ENCODE results near the gene TNRC6B. TPM values are rescaled to one million over a fixed set of nuclear protein-coding genes. Genes with fewer than 3 reads are reported as not detected.
A peak's percentile ranks its signal among the peaks of the same experiment; 100 is the strongest.

Gene TNRC6B
- total RNA-seq, 1 experiment from 2014 or later: 58.1 TPM

DNA sequence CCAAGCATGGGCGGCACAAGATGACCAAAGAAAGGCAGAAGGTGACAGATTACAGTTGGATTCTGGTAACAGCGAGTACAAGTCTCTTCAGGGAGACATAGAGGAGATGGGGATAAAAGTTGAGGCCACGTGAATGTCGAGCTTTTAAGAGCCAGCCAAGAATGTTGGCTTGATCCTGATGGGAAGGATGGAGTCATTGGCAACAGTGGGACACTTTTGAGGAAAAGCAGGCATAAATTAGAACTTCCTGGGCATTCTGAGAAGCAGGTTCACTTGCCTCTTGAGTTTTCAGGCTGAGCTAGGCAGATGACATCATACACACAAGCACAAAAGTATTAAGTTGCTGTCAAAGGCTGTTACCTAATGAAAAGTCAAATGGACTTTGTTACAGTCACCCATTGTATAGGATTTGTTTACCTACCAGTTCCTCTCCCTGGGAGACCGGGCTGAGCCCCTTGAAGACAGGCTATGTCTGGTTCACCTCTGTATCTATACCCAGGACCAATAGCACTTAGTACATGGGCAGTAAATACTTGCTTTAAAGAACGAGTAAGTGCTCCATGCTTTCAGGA lies 41.1 kb downstream of the TNRC6B start:
- no peaks in the 10 kb centered on the region for H3K9me3 Mint-ChIP-seq
- H4K20me1 ChIP-seq (ENCODE audit: control insufficient read depth, insufficient read depth, insufficient read length): no peaks in the 10 kb centered on the region
- no peak overlapping the region for H2BK12ac ChIP-seq (ENCODE audit: insufficient read length, low read depth, low read length)
- H3K56ac ChIP-seq (ENCODE audit: insufficient read length, low read depth, low read length): no peak overlapping the region
- TF ChIP-seq CTCF (conservative IDR thresholded peaks at IDR 0.05): no peak
- H3K4me1 Mint-ChIP-seq: peaks cover 66 to 73% of the 10 kb centered on the region in 2 experiments
- H4K5ac ChIP-seq (ENCODE audit: insufficient read length, low read depth, low read length): no peak overlapping the region
- H4K91ac ChIP-seq (ENCODE audit: insufficient read length, low read depth, low read length): no peak overlapping the region
- no peak overlapping the region for H3K4me2 ChIP-seq (ENCODE audit: insufficient read depth, insufficient read length, low read length)
- H3T11ph ChIP-seq (ENCODE audit: low read length): no peak overlapping the region
- H4K8ac ChIP-seq (replicated peaks; ENCODE audit: insufficient read length, low read depth, low read length): no peak overlapping the region
- H3K4me1 ChIP-seq (ENCODE audit: insufficient read depth, low read length): peaks cover 25% of the 10 kb centered on the region
- no peaks in the 10 kb centered on the region for H3K23me2 ChIP-seq (ENCODE audit: insufficient read length, low read depth, low read length, poor library complexity, severe bottlenecking)
- no peak overlapping the region for H3K23ac ChIP-seq (ENCODE audit: insufficient read length, low read depth, low read length)
- peaks cover 21% of the 10 kb centered on the region for H3K79me1 ChIP-seq (ENCODE audit: insufficient read depth, low read depth, low read length, poor library complexity, severe bottlenecking)
- no peak overlapping the region for H3K27ac ChIP-seq (ENCODE audit: insufficient read length, low read depth, low read length)
- no peak overlapping the region for H2BK120ac ChIP-seq (ENCODE audit: low read depth, low read length, poor library complexity, severe bottlenecking)
- peaks cover 44% of the 10 kb centered on the region; the same call in 1 of the 2 replicates for H3K79me2 ChIP-seq (ENCODE audit: insufficient read depth, low read length)
- no peak overlapping the region for H2BK5ac ChIP-seq (ENCODE audit: insufficient read length, low read length)
- no peak overlapping the region for H3K4me3 Mint-ChIP-seq
- H3K9ac ChIP-seq (ENCODE audit: extremely low read depth, insufficient read length, low read length): no peak overlapping the region
- H3K36me3 Mint-ChIP-seq (ENCODE audit: insufficient read depth in 1 of 3, low read depth in 3 of 3): peaks cover 4 to 15% (median 7%) of the 10 kb centered on the region in 3 experiments; a peak in 6 of 7 replicates
- no peak overlapping the region for H2AFZ ChIP-seq (ENCODE audit: low read length)
- no peak overlapping the region for H3K14ac ChIP-seq (ENCODE audit: insufficient read depth, low read length)
- WGBS (ENCODE audit: extremely low coverage, insufficient read length, low lambda C conversion rate): no CpG with 5 or more reads among the region's 6 CpGs
- peak; percentile 18 for DNase-seq
- no peak overlapping the region; the same call in 1 of the 2 replicates for H2BK15ac ChIP-seq (ENCODE audit: low read depth, low read length)
- H3K9me3 ChIP-seq (ENCODE audit: control insufficient read depth, low read depth, low read length): no peaks in the 10 kb centered on the region
- H3K4ac ChIP-seq (ENCODE audit: low read depth, low read length): no peak overlapping the region
- H2BK20ac ChIP-seq (ENCODE audit: low read depth, low read length, poor library complexity, severe bottlenecking): no peak overlapping the region
- no peak overlapping the region for H3K18ac ChIP-seq (ENCODE audit: insufficient read length, low read depth, low read length)
- H3K27me3 Mint-ChIP-seq (ENCODE audit: low read depth): no peaks in the 10 kb centered on the region; the same call in 1 of the 2 replicates
- peak overlapping the region; percentile 2 to 59 (median 19); a peak in 6 of 7 replicates for H3K27ac Mint-ChIP-seq
- no peaks in the 10 kb centered on the region for H3K27me3 ChIP-seq (ENCODE audit: insufficient read depth, low read length)
- no peak overlapping the region for H2AK5ac ChIP-seq (ENCODE audit: insufficient read length, low read length)

Measured in H9 (cell line).